HG03108 (cell line): Measurements from ENCODE around the gene HDAC4.
A peak's percentile ranks its signal among the peaks of the same experiment; 100 is the strongest.
"Not testable (repeated sequence)": the region's sequence is repeated elsewhere in the genome, so short reads cannot be mapped to it uniquely, and the experiment has no call there.

Experiments
- ATAC-seq: cut with Tn5 transposase; IDR thresholded peaks from one replicate; pipeline ENCODE4 v1.9.1; 2021; ENCODE audit warnings: moderate library complexity; ENCODE audit not compliant: unreplicated experiment

Gene HDAC4

GRCh38 chr2:239400596-239401066 is at the start of gene HDAC4:
HDAC4 (minus strand) TSS chr2:239401020; CDS start chr2:239352699, 48,321 bp downstream.
- peak; percentile 74 for ATAC-seq

- not testable (repeated sequence) for ATAC-seq
Observed at GRCh38 chr2:239449468-239449867, 48.6 kb upstream of the HDAC4 start.

GRCh38 chr2:239445771-239446524 is 45.1 kb upstream of the HDAC4 start:
- ATAC-seq, result no peak

- no peak for ATAC-seq
Observed at GRCh38 chr2:239444626-239445577, 44.1 kb upstream of the HDAC4 start.

- no peak for ATAC-seq
Observed at GRCh38 chr2:239443666-239444567, 43.1 kb upstream of the HDAC4 start.

GRCh38 chr2:239443102-239443620 is 42.3 kb upstream of the HDAC4 start:
- no peak for ATAC-seq

- no peak for ATAC-seq
Observed at GRCh38 chr2:239442192-239442591, 41.4 kb upstream of the HDAC4 start.

GRCh38 chr2:239441261-239442078 is 40.6 kb upstream of the HDAC4 start:
- no peak for ATAC-seq

GRCh38 chr2:239440511-239440959 is 39.7 kb upstream of the HDAC4 start:
- ATAC-seq, result no peak

GRCh38 chr2:239439754-239440315 is 39.0 kb upstream of the HDAC4 start:
- ATAC-seq, result no peak

GRCh38 chr2:239438995-239439753 is 38.4 kb upstream of the HDAC4 start:
- no peak for ATAC-seq

- no peak for ATAC-seq
Observed at GRCh38 chr2:239438368-239438767, 37.5 kb upstream of the HDAC4 start.

- no peak for ATAC-seq
Observed at GRCh38 chr2:239436669-239437335, 36.0 kb upstream of the HDAC4 start.

GRCh38 chr2:239436076-239436475 is 35.3 kb upstream of the HDAC4 start:
- ATAC-seq, result no peak

GRCh38 chr2:239433777-239434403 is 33.1 kb upstream of the HDAC4 start:
- ATAC-seq, result no peak

- ATAC-seq, result no peak
Observed at GRCh38 chr2:239432174-239432573, 31.4 kb upstream of the HDAC4 start.

- ATAC-seq, result no peak
Observed at GRCh38 chr2:239431536-239431935, 30.7 kb upstream of the HDAC4 start.
